CD14-positive monocyte (primary cell): ENCODE data around the gene SCAF4. TPM values are rescaled to one million over a fixed set of nuclear protein-coding genes. Genes with fewer than 3 reads are reported as not detected.

Experiments used
- DNase-seq, 3 donors: peaks; one replicate each; pipeline ENCODE4 v3.0.0-alpha.2; 2011 to 2022
- H2AFZ ChIP-seq: 2 replicates; pipeline ENCODE4 v1.6.0; 2012; ENCODE audit warnings: mild to moderate bottlenecking, low read depth, low read length, inconsistent platforms; ENCODE audit not compliant: insufficient read depth, poor library complexity, severe bottlenecking
- H3K27ac ChIP-seq, 2 donors: 1 replicate in 1 of 2; 2 replicates in 1 of 2; pipeline ENCODE4 v1.5.1; 2012 to 2013; ENCODE audit warnings: low read length in 2 of 2, control low read depth in 1 of 2, inconsistent platforms in 1 of 2, low read depth in 1 of 2, mild to moderate bottlenecking in 1 of 2
- H3K27me3 ChIP-seq, 2 donors: one replicate each; pipeline versions ENCODE4 v1.6.0 to v1.6.1; 2011 to 2013; ENCODE audit warnings: low read length in 2 of 2; ENCODE audit not compliant: control insufficient read depth in 2 of 2, insufficient read depth in 2 of 2
- H3K36me3 ChIP-seq, 2 donors: replicated peaks in 1 of 2; 1 replicate in 1 of 2; 2 replicates in 1 of 2; pipeline versions ENCODE4 v1.5.1 to v1.6.1; 2012 to 2013; ENCODE audit warnings: low read length in 2 of 2, control low read depth in 1 of 2, inconsistent platforms in 1 of 2, mild to moderate bottlenecking in 1 of 2; ENCODE audit not compliant: insufficient read depth in 2 of 2, control insufficient read depth in 1 of 2
- H3K4me1 ChIP-seq, 2 donors: 1 replicate in 1 of 2; 2 replicates in 1 of 2; pipeline versions ENCODE4 v1.5.1 to v1.6.1; 2012 to 2013; ENCODE audit warnings: low read length in 2 of 2, control low read depth in 1 of 2, inconsistent platforms in 1 of 2, mild to moderate bottlenecking in 1 of 2, moderate library complexity in 1 of 2; ENCODE audit not compliant: insufficient read depth in 2 of 2, control insufficient read depth in 1 of 2
- H3K4me2 ChIP-seq: replicated peaks from 2 replicates; pipeline ENCODE3; 2012; ENCODE audit warnings: low read length, moderate library complexity, mild to moderate bottlenecking; ENCODE audit not compliant: poor library complexity, severe bottlenecking; ENCODE audit errors: extremely low read depth
- H3K4me3 ChIP-seq, 3 experiments: fragments of 200-600 bp in 1 of 3; sonication (generic) in 1 of 3; replicated peaks in 1 of 3; 1 replicate in 2 of 3; 2 replicates in 1 of 3; pipeline ENCODE4 v1.5.1; 2011 to 2013; ENCODE audit warnings: low read length in 3 of 3, mild to moderate bottlenecking in 3 of 3, control low read depth in 2 of 3, low read depth in 2 of 3, inconsistent platforms in 1 of 3, moderate library complexity in 1 of 3
- H3K79me2 ChIP-seq: 2 replicates; pipeline ENCODE4 v1.6.0; 2012; ENCODE audit warnings: mild to moderate bottlenecking, control low read depth, inconsistent platforms, low read length, moderate library complexity; ENCODE audit not compliant: insufficient read depth
- H3K9ac ChIP-seq: 2 replicates; pipeline ENCODE4 v1.6.0; 2017; ENCODE audit warnings: low read length, mild to moderate bottlenecking; ENCODE audit not compliant: insufficient read depth, poor library complexity, severe bottlenecking
- H3K9me3 ChIP-seq, 2 donors: replicated peaks in 1 of 2; 1 replicate in 1 of 2; 2 replicates in 1 of 2; pipeline versions ENCODE4 v1.5.1 to v1.6.1; 2012 to 2013; ENCODE audit warnings: low read length in 2 of 2, control low read depth in 1 of 2; ENCODE audit not compliant: control insufficient read depth in 1 of 2, insufficient read depth in 1 of 2
- H4K20me1 ChIP-seq: 2 replicates; pipeline ENCODE4 v1.6.0; 2012; ENCODE audit warnings: mild to moderate bottlenecking, low read length, control low read depth, moderate library complexity; ENCODE audit not compliant: insufficient read depth
- H3K27ac Mint-ChIP-seq, 7 donors: one replicate each; pipeline ENCODE4 v1.8.0; 2020; ENCODE audit warnings: mild to moderate bottlenecking in 7 of 7, mixed read lengths in 7 of 7, moderate library complexity in 6 of 7, inconsistent platforms in 2 of 7
- H3K27me3 Mint-ChIP-seq, 3 donors: one replicate each; pipeline ENCODE4 v1.8.0; 2021 to 2022; ENCODE audit warnings: low read depth in 3 of 3, mild to moderate bottlenecking in 3 of 3, mixed read lengths in 3 of 3, moderate library complexity in 3 of 3, inconsistent platforms in 1 of 3
- H3K36me3 Mint-ChIP-seq, 2 donors: one replicate each; pipeline ENCODE4 v1.8.0; 2020; ENCODE audit warnings: mixed read lengths in 2 of 2, inconsistent platforms in 1 of 2, mild to moderate bottlenecking in 1 of 2
- H3K4me1 Mint-ChIP-seq: one replicate; pipeline ENCODE4 v1.8.0; 2020; ENCODE audit warnings: mild to moderate bottlenecking, mixed read lengths
- H3K4me3 Mint-ChIP-seq, 2 donors: one replicate each; pipeline ENCODE4 v1.8.0; 2020; ENCODE audit warnings: mild to moderate bottlenecking in 2 of 2, mixed read lengths in 2 of 2, moderate library complexity in 1 of 2
- H3K9me3 Mint-ChIP-seq, 7 donors: one replicate each; pipeline ENCODE4 v1.8.0; 2020 to 2022; ENCODE audit warnings: mixed read lengths in 7 of 7, mild to moderate bottlenecking in 6 of 7, moderate library complexity in 6 of 7, inconsistent platforms in 2 of 7
- CTCF ChIP-seq: fragments of 200-600 bp; IDR thresholded peaks from one replicate; pipeline ENCODE4 v1.8.0; 2022; ENCODE audit warnings: antibody characterized with exemption, mild to moderate bottlenecking
- WGBS: methylation state at CpG from one replicate; pipeline ENCODE4 v1.1.5; 2013; ENCODE audit warnings: missing lambda C conversion rate; ENCODE audit not compliant: insufficient coverage; 5-methylcytosine and 5-hydroxymethylcytosine counted together
- intact Hi-C, 2 donors: fragments of 100-400 bp; cut with micrococcal nuclease; formaldehyde crosslinking; loops; one replicate each; pipeline versions ENCODE4 v1.15.0 to v1.15.1; 2023
- polyA plus RNA-seq, 3 donors: library from polyadenylated mRNA; depleted of rRNA in 1 of 3; unstranded in 2 of 3; stranded (reverse) in 1 of 3; fragments of 300-500 nt in 2 of 3; fragments of >200 nt in 1 of 3; fragmentation: Illumina TruSeq in 2 of 3; gene quantifications; 1 replicate in 2 of 3; 2 replicates in 1 of 3; pipeline ENCODE4 v1.2.3, GENCODE V29; 2012 to 2021

SCAF4 gene
- polyA plus RNA-seq, 3 donors: 4.6 to 28.7 (median 11.3) TPM

- Histone ChIP-seq H3K27ac (no peak overlapping the region), H3K4me2 (no peak overlapping the region), H3K27me3 (no peaks in the 10 kb centered on the region), H3K9ac (no peak overlapping the region), H3K4me3 (no peak overlapping the region), H3K4me1 (peaks cover 26 to 28% of the 10 kb centered on the region in 2 donors), H4K20me1 (no peaks in the 10 kb centered on the region), H3K79me2 (no peaks in the 10 kb centered on the region), H3K36me3 (no peaks in the 10 kb centered on the region), H2AFZ (no peak overlapping the region), H3K9me3 (no peaks in the 10 kb centered on the region)
- peaks cover 0 to 2% (median 0%) of the 10 kb centered on the region in 7 donors for H3K9me3 Mint-ChIP-seq
- no peak for TF ChIP-seq CTCF
- no CpG with 5 or more reads among the region's 1 CpG for WGBS
- H3K4me3 Mint-ChIP-seq: no peak overlapping the region
- H3K4me1 Mint-ChIP-seq: peaks cover 18% of the 10 kb centered on the region
- intact Hi-C loops: no loop called here
- H3K27me3 Mint-ChIP-seq: peaks cover 0 to 3% (median 0%) of the 10 kb centered on the region in 3 donors
- peak overlapping the region in 1 of 7 donors; percentile 77 for H3K27ac Mint-ChIP-seq
- no peaks in the 10 kb centered on the region for H3K36me3 Mint-ChIP-seq
- DNase-seq: peak in 1 of 3 donors; percentile 13
Measured at GRCh38 chr21:31774031-31774430, 42.1 kb upstream of the SCAF4 start.

GRCh38 chr21:31772674-31773555 lies 41.0 kb upstream of the SCAF4 start:
- no peaks in the 10 kb centered on the region for H3K36me3 Mint-ChIP-seq
- peak overlapping the region; percentile 86 to 96 (median 94) for H3K27ac Mint-ChIP-seq
- Histone ChIP-seq H3K79me2 (no peaks in the 10 kb centered on the region), H3K4me1 (peaks cover 26 to 28% of the 10 kb centered on the region in 2 donors), H3K4me3 (peak overlapping the region in 2 of 3 experiments; percentile 16 to 63), H3K36me3 (no peaks in the 10 kb centered on the region), H2AFZ (peak overlapping the region; percentile 54), H4K20me1 (no peaks in the 10 kb centered on the region), H3K9me3 (no peaks in the 10 kb centered on the region), H3K9ac (peak overlapping the region; percentile 45), H3K4me2 (peak overlapping the region; percentile 64), H3K27me3 (no peaks in the 10 kb centered on the region), H3K27ac (peak overlapping the region; percentile 87 to 91)
- intact Hi-C loops: no loop called here
- 0% methylated on average over 2 of the region's 5 CpGs for WGBS
- peak overlapping the region; percentile 48 to 69 for H3K4me3 Mint-ChIP-seq
- H3K9me3 Mint-ChIP-seq: peaks cover 0 to 2% (median 0%) of the 10 kb centered on the region in 7 donors
- no peak for TF ChIP-seq CTCF
- H3K27me3 Mint-ChIP-seq: no peaks in the 10 kb centered on the region
- peak; percentile 50 to 69 (median 60) for DNase-seq
- H3K4me1 Mint-ChIP-seq: peaks cover 18% of the 10 kb centered on the region
